HepG2 (cell line): ENCODE data around the gene PCGF2. TPM values are rescaled to one million over a fixed set of nuclear protein-coding genes. Genes with fewer than 3 reads are reported as not detected.

ENCODE experiments used
- CREM ChIP-seq, 2 experiments: sonication (generic) in 1 of 2; formaldehyde crosslinking in 1 of 2; IDR thresholded peaks; 2 replicates each; pipeline versions ENCODE4 v1.4.0 to v1.6.1; 2016 to 2020; ENCODE audit warnings: antibody characterized with exemption in 1 of 2, mild to moderate bottlenecking in 1 of 2, missing genetic modification reagents in 1 of 2
- KLF12 ChIP-seq: sonication (generic); formaldehyde crosslinking; IDR thresholded peaks from 2 replicates; pipeline ENCODE4 v1.4.0; 2020; ENCODE audit warnings: missing genetic modification reagents, borderline replicate concordance
- RXRA ChIP-seq: sonication (generic); formaldehyde crosslinking; IDR thresholded peaks from 2 replicates; pipeline ENCODE4 v1.5.1; 2020; ENCODE audit warnings: missing genetic modification reagents
- STAG1 ChIP-seq: sonication (generic); formaldehyde crosslinking; IDR thresholded peaks from 2 replicates; pipeline ENCODE4 v1.4.0; 2020; ENCODE audit warnings: missing genetic modification reagents
- TAF15 ChIP-seq: fragments of 200-400 bp; formaldehyde crosslinking; IDR thresholded peaks from one replicate; pipeline ENCODE4 v1.6.1; 2018; ENCODE audit warnings: mild to moderate bottlenecking, low read depth, low read length; ENCODE audit not compliant: poor library complexity, severe bottlenecking
- ZNF720 ChIP-seq: sonication (generic); formaldehyde crosslinking; IDR thresholded peaks from 2 replicates; pipeline ENCODE4 v1.4.0; 2020; ENCODE audit warnings: missing genetic modification reagents
- ZNF883 ChIP-seq: sonication (generic); formaldehyde crosslinking; IDR thresholded peaks from 2 replicates; pipeline ENCODE4 v1.5.1; 2020; ENCODE audit warnings: mild to moderate bottlenecking, missing genetic modification reagents; ENCODE audit errors: not compliant biosample characterization
- polyA plus RNA-seq, 8 experiments: library from polyadenylated mRNA; depleted of rRNA in 3 of 8; stranded (reverse) in 7 of 8; unstranded in 1 of 8; fragments of >200 nt; fragmentation: Illumina TruSeq in 4 of 8; extraction: Trizol in 4 of 8; gene quantifications; 2 replicates each; pipeline versions ENCODE4 v1.2.1 to v1.2.3, GENCODE V29; 2011 to 2016; ENCODE audit warnings: low read depth in 4 of 8, missing spikeins in 1 of 8, mixed read lengths in 1 of 8; ENCODE audit not compliant: insufficient read depth in 1 of 8
- total RNA-seq, 5 experiments: library from RNA; depleted of rRNA; stranded (reverse); fragments of >200 nt; fragmentation: Illumina TruSeq; extraction: Trizol; gene quantifications; 2 replicates each; pipeline ENCODE4 v1.2.3, GENCODE V29; 2016; ENCODE audit warnings: low read depth in 1 of 5
- TF ChIP-seq, protein P1 (sequence below), 2 experiments: IDR thresholded peaks; 2 replicates each; pipeline ENCODE4 v1.6.1; 2011 to 2012; ENCODE audit warnings: low read length in 2 of 2, borderline replicate concordance in 1 of 2, low read depth in 1 of 2, mild to moderate bottlenecking in 1 of 2, moderate library complexity in 1 of 2
- TF ChIP-seq, protein P2 (sequence below): IDR thresholded peaks from 2 replicates; pipeline ENCODE4 v1.6.1; 2018; ENCODE audit warnings: missing genetic modification reagents
- TF ChIP-seq, protein P3 (sequence below): sonication (generic); formaldehyde crosslinking; IDR thresholded peaks from 2 replicates; pipeline ENCODE4 v1.9.0; 2021; ENCODE audit warnings: missing genetic modification reagents, mild to moderate bottlenecking, borderline replicate concordance
- TF ChIP-seq, protein P4 (sequence below): sonication (generic); formaldehyde crosslinking; IDR thresholded peaks from 2 replicates; pipeline ENCODE4 v1.4.0; 2020; ENCODE audit warnings: missing genetic modification reagents, borderline replicate concordance

Gene PCGF2
- total and polyA plus RNA-seq, 2 of the 13 experiments (the other 11 are each of a cell fraction or from before 2014, with no cell fraction given) = 11.6 to 29.4 TPM

DNA sequence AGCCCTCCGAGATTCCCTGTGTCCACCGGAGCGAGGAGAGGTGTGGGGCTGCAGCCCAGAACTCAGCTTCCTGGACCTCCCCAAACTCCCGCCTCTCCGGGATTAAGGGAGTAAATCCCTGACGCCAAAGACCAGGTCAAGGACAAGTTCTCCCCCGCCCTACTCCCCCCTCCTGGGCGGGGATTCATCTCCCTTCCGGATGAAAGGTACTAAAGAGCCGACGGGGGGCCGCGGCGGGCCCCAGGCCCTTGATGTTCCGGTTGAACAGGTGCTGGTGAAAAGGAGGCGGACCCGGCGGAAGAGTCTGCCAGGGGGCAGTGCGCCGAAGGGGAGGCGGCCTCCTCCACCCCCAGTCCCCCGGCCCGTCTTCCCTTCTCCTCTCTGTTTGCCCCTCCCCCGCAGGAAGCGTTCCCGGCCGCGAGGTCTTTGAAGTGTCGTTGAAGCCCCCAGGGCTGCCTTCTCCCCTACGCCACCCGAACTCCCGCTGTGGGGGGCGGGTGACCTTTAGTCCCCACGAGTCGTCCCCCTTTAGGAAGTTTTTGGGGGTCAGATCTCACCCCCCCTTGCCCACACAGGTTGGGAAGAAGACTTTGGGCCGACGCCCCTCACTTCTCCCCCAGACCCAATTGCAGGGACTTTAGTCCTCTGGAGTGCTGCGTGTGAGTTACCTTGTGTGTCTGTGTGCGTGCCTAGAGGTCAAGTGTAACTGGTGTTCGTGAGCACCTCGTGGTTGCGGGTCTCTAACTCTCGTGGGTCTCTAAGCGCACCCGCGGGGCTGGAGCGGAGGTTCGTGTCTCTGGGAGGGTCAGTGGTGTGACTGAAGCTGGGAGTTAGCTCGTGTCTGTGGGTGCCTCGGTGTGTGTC lies 44.2 kb downstream of the PCGF2 start (continued):
- TF ChIP-seq, protein P1, sequence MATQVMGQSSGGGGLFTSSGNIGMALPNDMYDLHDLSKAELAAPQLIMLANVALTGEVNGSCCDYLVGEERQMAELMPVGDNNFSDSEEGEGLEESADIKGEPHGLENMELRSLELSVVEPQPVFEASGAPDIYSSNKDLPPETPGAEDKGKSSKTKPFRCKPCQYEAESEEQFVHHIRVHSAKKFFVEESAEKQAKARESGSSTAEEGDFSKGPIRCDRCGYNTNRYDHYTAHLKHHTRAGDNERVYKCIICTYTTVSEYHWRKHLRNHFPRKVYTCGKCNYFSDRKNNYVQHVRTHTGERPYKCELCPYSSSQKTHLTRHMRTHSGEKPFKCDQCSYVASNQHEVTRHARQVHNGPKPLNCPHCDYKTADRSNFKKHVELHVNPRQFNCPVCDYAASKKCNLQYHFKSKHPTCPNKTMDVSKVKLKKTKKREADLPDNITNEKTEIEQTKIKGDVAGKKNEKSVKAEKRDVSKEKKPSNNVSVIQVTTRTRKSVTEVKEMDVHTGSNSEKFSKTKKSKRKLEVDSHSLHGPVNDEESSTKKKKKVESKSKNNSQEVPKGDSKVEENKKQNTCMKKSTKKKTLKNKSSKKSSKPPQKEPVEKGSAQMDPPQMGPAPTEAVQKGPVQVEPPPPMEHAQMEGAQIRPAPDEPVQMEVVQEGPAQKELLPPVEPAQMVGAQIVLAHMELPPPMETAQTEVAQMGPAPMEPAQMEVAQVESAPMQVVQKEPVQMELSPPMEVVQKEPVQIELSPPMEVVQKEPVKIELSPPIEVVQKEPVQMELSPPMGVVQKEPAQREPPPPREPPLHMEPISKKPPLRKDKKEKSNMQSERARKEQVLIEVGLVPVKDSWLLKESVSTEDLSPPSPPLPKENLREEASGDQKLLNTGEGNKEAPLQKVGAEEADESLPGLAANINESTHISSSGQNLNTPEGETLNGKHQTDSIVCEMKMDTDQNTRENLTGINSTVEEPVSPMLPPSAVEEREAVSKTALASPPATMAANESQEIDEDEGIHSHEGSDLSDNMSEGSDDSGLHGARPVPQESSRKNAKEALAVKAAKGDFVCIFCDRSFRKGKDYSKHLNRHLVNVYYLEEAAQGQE (IDR thresholded peaks at IDR 0.05; ENCODE audit: borderline replicate concordance in 1 of 2, low read depth in 1 of 2, low read length in 2 of 2) = peak in 1 of 2 experiments; percentile 84; a peak in 2 of 4 replicates
- TF ChIP-seq, protein P2, sequence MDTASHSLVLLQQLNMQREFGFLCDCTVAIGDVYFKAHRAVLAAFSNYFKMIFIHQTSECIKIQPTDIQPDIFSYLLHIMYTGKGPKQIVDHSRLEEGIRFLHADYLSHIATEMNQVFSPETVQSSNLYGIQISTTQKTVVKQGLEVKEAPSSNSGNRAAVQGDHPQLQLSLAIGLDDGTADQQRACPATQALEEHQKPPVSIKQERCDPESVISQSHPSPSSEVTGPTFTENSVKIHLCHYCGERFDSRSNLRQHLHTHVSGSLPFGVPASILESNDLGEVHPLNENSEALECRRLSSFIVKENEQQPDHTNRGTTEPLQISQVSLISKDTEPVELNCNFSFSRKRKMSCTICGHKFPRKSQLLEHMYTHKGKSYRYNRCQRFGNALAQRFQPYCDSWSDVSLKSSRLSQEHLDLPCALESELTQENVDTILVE (CRISPR knock-in tag) = peak; percentile 99
- TF ChIP-seq ZNF720 (CRISPR knock-in tag) (no peak), RXRA (CRISPR knock-in tag) (peak; percentile 100), ZNF883 (CRISPR knock-in tag) (no peak), STAG1 (no peak; the same call in 1 of the 2 replicates), KLF12 (CRISPR knock-in tag) (no peak; the same call in 1 of the 2 replicates), TAF15 (peak; percentile 62), CREM (IDR thresholded peaks at IDR 0.05) (peak; percentile 98), CREM (CRISPR knock-in tag; IDR thresholded peaks at IDR 0.05) (no peak)
- TF ChIP-seq, protein P3, sequence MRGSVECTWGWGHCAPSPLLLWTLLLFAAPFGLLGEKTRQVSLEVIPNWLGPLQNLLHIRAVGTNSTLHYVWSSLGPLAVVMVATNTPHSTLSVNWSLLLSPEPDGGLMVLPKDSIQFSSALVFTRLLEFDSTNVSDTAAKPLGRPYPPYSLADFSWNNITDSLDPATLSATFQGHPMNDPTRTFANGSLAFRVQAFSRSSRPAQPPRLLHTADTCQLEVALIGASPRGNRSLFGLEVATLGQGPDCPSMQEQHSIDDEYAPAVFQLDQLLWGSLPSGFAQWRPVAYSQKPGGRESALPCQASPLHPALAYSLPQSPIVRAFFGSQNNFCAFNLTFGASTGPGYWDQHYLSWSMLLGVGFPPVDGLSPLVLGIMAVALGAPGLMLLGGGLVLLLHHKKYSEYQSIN (CRISPR knock-in tag) = no peak
- TF ChIP-seq, protein P4, sequence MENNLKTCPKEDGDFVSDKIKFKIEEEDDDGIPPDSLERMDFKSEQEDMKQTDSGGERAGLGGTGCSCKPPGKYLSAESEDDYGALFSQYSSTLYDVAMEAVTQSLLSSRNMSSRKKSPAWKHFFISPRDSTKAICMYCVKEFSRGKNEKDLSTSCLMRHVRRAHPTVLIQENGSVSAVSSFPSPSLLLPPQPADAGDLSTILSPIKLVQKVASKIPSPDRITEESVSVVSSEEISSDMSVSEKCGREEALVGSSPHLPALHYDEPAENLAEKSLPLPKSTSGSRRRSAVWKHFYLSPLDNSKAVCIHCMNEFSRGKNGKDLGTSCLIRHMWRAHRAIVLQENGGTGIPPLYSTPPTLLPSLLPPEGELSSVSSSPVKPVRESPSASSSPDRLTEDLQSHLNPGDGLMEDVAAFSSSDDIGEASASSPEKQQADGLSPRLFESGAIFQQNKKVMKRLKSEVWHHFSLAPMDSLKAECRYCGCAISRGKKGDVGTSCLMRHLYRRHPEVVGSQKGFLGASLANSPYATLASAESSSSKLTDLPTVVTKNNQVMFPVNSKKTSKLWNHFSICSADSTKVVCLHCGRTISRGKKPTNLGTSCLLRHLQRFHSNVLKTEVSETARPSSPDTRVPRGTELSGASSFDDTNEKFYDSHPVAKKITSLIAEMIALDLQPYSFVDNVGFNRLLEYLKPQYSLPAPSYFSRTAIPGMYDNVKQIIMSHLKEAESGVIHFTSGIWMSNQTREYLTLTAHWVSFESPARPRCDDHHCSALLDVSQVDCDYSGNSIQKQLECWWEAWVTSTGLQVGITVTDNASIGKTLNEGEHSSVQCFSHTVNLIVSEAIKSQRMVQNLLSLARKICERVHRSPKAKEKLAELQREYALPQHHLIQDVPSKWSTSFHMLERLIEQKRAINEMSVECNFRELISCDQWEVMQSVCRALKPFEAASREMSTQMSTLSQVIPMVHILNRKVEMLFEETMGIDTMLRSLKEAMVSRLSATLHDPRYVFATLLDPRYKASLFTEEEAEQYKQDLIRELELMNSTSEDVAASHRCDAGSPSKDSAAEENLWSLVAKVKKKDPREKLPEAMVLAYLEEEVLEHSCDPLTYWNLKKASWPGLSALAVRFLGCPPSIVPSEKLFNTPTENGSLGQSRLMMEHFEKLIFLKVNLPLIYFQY (CRISPR knock-in tag) = peak; percentile 98
